ENCODE measurements around the gene TRH. TPM values are rescaled to one million over a fixed set of nuclear protein-coding genes. Genes with fewer than 3 reads are reported as not detected.

The TRH gene
- polyA plus RNA-seq, 1 donor from 2014 or later: 2.6 TPM

GRCh38 chr3:129983561-129983960 is 9.0 kb downstream of the TRH start:
- no peak for TF ChIP-seq EZH2 (IDR thresholded peaks at IDR 0.05; ENCODE audit: borderline replicate concordance, insufficient read depth, low read length, poor library complexity, severe bottlenecking)
- no peak for TF ChIP-seq MXI1 (conservative IDR thresholded peaks at IDR 0.05; ENCODE audit: poor library complexity, severe bottlenecking)
- TF ChIP-seq POLR2AphosphoS5 (IDR thresholded peaks at IDR 0.05): peak; percentile 92
- TF ChIP-seq REST (IDR thresholded peaks at IDR 0.05; ENCODE audit: borderline replicate concordance): peak; percentile 71
- no peak for TF ChIP-seq CTCF (IDR thresholded peaks at IDR 0.05; ENCODE audit: poor library complexity, severe bottlenecking)
- TF ChIP-seq EP300 (conservative IDR thresholded peaks at IDR 0.05; ENCODE audit: poor library complexity, severe bottlenecking): peak; percentile 94
- TF ChIP-seq RAD21 (conservative IDR thresholded peaks at IDR 0.05): no peak
- no peak for TF ChIP-seq SMC3 (conservative IDR thresholded peaks at IDR 0.05; ENCODE audit: poor library complexity)
- no peak for TF ChIP-seq TAF1 (IDR thresholded peaks at IDR 0.05; ENCODE audit: low read depth)
- Histone ChIP-seq H3F3A (ENCODE audit: insufficient read depth, low read length, poor library complexity, severe bottlenecking) (peaks cover 4% of the 10 kb centered on the region), H3K9me2 (ENCODE audit: insufficient read depth, low read length) (no peaks in the 10 kb centered on the region), H3K27me3 (ENCODE audit: insufficient read depth, low read depth, low read length) (no peaks in the 10 kb centered on the region), H3K27ac (ENCODE audit: low read length) (peak overlapping the region; percentile 55), H3K79me2 (replicated peaks; ENCODE audit: insufficient read depth, low read length) (no peaks in the 10 kb centered on the region), H3K36me3 (ENCODE audit: insufficient read depth, low read length) (no peaks in the 10 kb centered on the region), H3K9ac (ENCODE audit: low read length) (peak overlapping the region; percentile 18), H4K20me1 (ENCODE audit: insufficient read depth) (no peaks in the 10 kb centered on the region), H3K4me2 (ENCODE audit: low read length) (peak overlapping the region; percentile 15), H3K4me3 (ENCODE audit: low read length) (peak overlapping the region; percentile 32), H2AFZ (ENCODE audit: low read depth, low read length) (no peak overlapping the region), H3K9me3 (ENCODE audit: low read length) (no peaks in the 10 kb centered on the region)

GRCh38 chr3:129984125-129984524 is 9.6 kb downstream of the TRH start:
- Histone ChIP-seq H3K9me3 (ENCODE audit: low read length) (no peaks in the 10 kb centered on the region), H4K20me1 (ENCODE audit: insufficient read depth) (no peaks in the 10 kb centered on the region), H3K36me3 (ENCODE audit: insufficient read depth, low read length) (no peaks in the 10 kb centered on the region), H3K9ac (ENCODE audit: low read length) (peak overlapping the region; percentile 18), H3F3A (ENCODE audit: insufficient read depth, low read length, poor library complexity, severe bottlenecking) (peaks cover 4% of the 10 kb centered on the region), H3K27me3 (ENCODE audit: insufficient read depth, low read depth, low read length) (no peaks in the 10 kb centered on the region), H3K27ac (ENCODE audit: low read length) (peak overlapping the region; percentile 55), H2AFZ (ENCODE audit: low read depth, low read length) (peak overlapping the region; percentile 15), H3K4me3 (ENCODE audit: low read length) (peak overlapping the region; percentile 32), H3K79me2 (replicated peaks; ENCODE audit: insufficient read depth, low read length) (no peaks in the 10 kb centered on the region), H3K4me2 (ENCODE audit: low read length) (no peak overlapping the region), H3K9me2 (ENCODE audit: insufficient read depth, low read length) (no peaks in the 10 kb centered on the region)
- TF ChIP-seq CTCF (IDR thresholded peaks at IDR 0.05; ENCODE audit: poor library complexity, severe bottlenecking): no peak
